NCI-H774 (cell line): ENCODE data around the gene KRT35.

Experiments used
- DNase-seq: peaks from one replicate; lab custom pipeline; 2025; lab: John Stamatoyannopoulos, UW

KRT35 gene

DNA sequence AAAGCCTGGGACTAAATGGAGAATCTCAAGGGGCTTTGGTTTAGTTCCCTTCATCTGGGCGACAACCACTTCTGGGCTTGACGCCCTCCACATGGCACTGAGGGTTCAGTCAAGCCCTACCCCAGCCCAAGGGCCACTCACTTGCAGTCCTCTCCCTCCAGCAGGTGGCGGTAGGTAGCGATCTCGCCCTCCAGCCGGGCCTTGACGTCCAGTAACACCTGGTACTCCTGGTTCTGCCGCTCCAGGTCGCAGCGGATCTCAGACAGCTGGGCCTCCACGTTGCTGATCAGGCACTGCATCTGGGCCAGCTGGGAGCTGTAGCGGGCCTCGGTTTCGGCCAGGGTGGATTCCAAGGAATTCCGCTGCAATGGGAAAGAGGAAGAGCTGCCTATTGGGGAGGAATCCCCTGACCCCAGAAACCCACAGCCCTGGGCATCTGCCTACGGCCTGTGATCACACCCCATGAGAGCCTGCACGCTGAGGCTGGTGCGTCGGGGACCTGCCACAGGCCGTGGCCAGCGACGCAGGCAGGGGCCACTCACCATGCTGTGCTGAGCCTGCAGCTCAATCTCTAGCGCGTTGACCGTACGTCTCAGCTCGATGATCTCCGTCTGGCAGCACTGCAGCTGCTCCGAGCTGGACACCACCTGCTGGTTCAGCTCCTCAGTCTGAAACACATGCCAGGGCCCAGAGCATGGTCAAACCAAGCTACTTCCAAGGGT lies 6.0 kb upstream of the KRT35 start:
- DNase-seq: no peak

DNA sequence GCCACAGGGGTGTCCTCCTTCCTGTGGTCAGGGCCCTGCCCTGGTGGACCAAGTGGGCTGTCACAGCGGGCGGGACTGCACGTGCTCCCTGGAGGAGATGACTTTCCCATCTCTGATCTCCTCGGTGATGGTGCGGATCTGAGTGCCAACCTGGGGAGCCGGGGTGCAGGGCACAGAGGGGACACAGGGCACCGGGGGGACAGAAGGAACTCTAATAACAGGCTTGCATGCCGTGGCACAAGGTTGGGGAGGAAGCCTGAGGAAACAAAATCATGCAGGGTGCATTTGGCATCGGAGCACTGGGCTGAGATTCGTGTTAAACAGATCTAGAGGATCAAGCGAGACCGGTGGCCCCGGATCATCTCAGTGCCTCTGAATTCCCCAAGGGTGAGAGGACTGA lies 5.4 kb upstream of the KRT35 start:
- no peak for DNase-seq

DNA sequence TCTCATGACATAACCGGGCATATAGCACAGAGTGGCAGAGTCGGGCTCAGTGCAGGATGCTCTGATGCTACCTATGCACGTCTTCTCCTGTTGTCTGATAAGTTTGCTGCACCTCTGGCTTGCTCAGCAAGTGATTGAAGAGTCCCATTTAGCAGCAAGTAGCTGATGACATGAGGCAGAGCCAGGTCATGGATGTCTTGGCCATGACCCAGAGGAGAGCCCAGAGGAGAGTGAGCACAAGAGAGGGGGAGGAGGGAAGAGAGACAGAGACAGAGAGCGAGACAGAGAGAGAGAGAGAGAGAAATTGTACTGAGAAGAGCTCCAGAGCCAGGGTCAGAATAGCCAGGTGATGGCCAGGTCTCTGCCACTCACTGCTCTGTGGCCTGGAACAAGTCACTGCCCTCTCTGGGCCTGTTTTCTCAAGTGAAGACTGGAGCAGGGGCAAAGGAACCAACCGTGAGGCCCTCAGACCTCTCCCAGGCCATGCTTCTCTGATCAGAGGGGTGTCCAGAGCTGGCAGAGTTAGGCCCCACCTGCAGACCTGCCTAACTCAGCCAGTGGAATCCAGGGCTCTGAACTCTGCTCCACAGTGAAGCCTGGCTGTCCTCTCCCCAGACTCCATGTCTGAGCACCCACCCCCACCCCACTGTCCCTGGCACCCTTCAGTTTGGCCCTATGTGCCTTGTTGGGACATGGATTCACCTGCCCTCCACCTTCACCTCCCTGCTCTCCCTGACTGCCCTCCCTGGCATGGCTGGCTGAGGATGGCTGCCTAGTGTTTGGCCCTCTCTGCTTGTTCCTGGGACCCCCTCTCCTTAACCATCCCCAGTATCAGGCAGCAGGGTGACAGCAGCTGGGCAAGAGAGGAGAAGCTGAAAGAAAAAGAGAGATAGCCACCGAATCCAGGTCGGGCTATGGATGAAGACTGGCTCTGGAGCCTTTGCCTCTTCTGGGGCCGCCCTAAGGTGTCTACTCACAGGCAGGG lies 4.3 kb upstream of the KRT35 start:
- DNase-seq: no peak

DNA sequence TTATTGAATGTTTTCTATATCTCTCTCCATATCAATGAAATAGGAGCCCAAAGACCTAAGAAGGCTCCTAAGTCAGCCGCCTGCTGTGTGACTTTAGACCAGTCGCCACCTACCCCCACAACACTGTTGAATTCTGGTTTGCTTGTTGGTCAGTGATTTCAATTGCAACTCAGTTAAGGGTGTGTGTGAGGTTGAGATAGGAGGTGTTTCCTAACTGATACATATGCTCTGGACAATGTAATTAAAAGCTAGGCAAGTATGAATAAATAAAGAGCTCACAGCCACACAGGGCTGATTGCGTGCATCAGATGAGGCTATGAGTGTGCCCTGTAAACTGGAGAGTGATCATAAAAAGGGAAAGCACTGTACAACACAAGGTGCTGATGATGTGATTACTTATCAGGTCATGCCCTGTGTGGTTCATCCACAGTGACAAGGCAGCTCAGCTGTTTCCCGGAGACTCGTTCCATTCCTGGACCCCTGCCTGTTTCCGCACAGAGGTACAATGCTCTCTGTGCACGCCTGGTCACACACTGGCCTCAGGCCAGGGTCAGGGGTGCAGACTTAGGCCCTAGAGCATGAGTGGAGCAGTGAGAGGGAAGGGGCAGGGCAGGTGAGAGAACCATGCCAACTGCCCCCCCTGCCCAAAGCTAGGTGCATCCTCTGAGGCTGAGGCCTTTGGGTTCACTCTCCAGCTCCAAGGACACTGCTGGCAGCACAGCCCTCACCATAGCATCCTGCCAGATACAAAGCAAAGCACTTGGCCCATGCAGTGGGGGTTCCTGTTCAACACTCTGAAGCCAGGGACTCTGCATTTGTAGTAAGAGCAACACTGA lies 3.3 kb upstream of the KRT35 start:
- DNase-seq: no peak

GRCh38 chr17:41483531-41483930 lies 2.6 kb upstream of the KRT35 start:
- no peak for DNase-seq

GRCh38 chr17:41480581-41480980 lies 370 bp downstream of the KRT35 start:
- DNase-seq: no peak

- DNase-seq: no peak
Measured at GRCh38 chr17:41480136-41480535, 815 bp downstream of the KRT35 start.

DNA sequence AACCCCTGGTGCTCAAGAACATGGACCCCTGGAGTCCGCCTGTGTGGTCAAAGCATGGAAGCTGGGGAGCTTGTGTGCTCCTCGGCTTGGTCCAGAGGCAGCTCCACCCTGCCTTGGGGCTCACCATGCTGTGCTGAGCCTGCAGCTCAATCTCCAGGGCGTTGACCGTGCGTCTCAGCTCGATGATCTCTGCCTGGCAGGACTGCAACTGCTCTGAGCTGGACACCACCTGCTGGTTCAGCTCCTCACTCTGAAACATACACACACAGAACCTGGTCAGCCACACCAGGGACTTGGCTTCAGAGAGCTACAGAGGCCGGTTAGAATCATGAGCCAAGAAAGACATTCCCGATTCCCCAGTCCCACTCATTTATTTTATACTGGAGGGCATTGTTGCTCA lies 2.7 kb downstream of the KRT35 start:
- no peak for DNase-seq

GRCh38 chr17:41476866-41477815 lies 3.8 kb downstream of the KRT35 start:
- no peak for DNase-seq

DNA sequence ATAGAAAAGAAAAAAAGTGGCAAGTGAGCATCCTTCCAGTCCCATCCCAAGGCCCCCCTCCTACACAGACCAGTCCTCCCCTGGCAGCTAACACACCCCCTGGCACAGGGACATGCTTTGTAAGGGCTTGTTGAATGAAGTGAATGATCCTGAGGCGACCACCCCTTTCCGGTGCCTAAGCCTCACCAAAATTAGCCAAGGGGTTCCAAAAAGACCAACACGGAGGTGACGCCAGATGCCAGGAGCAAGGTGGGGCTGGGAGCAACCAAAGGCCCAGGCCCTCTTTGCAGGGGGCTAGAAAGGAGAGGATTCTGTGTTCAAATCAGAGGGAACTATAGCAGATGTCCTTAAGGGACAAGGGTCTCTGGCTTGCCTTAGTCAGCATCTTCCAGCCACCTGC lies 5.5 kb downstream of the KRT35 start:
- no peak for DNase-seq

- no peak for DNase-seq
Measured at GRCh38 chr17:41474863-41475262, 6.1 kb downstream of the KRT35 start.

DNA sequence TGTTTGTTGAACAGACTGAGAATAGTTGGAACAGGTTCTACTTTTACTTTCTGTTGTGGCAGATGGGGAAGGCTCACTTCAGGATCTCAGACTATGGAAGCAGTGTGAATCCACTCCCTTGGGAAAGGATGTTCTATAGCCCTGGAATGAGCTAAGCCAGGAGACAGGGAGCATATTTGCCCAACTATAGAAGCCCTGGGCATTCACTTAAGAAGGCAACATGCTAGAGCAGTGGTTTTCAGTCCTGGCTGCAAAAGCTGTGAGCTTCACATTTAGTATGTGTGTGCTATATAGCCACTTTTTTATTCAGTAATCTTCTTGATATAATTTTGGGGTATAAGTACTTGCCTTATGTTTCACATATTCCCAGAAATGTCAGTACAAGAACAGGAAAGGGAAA lies 12.6 kb downstream of the KRT35 start:
- DNase-seq: no peak

GRCh38 chr17:41467561-41467960 lies 13.4 kb downstream of the KRT35 start:
- DNase-seq: no peak

DNA sequence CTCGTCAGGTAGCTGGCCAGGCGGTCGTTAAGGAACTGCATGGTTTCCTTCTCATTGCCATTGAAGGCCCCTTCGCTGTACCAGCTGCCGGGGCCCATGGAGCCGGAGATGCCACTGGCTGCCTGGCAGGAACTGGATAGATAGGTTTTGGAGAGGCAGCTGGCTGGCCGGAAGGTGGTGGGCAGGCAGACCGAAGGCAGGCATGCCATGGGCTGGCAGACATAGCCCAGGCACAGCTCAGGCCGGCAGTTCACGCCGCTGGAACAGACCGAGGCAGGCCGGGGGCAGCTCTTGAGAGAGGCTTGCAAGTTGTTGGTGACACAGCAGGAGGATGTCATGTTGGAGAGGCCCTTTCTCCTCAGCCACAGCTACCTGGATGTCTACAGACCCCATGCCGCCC lies 14.0 kb downstream of the KRT35 start, which contains the start of gene KRT32:
KRT32 (minus strand) TSS at position 399 of the 400 bp plus-strand sequence; CDS start at position 338, 61 bp downstream.
- DNase-seq: no peak

GRCh38 chr17:41464682-41465081 lies 16.3 kb downstream of the KRT35 start:
- DNase-seq: no peak

DNA sequence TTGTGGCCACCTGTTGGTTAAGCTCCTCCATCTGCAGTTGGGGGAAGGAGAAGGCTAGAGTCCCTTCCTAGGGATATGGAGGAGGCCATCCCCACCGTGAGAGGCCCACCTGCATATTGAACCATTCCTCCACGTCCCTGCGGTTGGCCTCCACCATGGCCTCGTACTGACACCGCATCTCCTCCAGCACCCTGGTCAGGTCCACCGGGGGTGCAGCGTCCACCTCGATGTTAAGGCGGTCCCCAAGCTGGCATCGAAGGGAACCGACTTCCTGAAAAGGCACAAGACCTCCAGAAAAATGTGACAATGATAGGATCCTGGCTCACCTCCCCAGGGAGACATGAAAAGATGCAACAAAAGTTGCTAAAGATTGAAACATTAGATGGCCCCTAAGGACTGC lies 16.8 kb downstream of the KRT35 start:
- DNase-seq: no peak

- DNase-seq: no peak
Measured at GRCh38 chr17:41463746-41464145, 17.2 kb downstream of the KRT35 start.

DNA sequence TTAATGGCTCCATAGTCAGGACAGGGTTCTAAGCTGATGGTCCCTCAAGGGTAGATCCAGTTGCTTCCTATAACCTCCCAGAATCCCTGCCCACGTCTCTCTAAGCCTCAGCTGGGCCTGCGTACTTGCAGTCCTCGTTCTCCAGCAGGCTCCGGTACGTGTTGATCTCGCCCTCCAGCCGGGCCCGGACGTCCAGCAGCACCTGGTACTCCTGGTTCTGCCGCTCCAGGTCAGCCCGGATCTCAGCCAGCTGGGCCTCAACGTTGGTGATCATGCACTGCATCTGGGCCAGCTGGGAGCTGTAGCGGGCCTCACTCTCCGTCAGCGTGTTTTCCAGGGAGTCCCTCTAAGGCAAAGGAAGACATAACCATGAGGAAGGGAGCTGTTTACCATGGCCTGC lies 18.2 kb downstream of the KRT35 start:
- DNase-seq: no peak

DNA sequence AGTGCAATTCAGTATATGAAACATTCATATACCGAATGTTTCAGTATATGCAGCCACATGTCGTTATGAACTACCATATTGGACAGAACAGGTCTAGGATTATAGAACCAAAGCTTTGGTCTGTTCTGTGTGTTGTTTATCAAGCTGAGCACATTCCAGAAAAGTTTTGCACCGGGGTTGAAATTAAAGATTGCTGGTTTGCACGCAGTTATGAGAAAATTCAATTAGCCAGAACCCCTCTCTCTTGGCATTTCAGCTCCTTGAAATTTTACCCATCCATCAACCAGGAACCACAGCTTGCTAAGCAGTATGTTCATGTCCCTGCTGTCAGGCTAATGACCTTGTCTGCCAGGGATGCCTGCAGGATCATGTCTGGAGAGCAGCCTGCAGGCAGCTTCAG lies 23.3 kb downstream of the KRT35 start:
- no peak for DNase-seq

DNA sequence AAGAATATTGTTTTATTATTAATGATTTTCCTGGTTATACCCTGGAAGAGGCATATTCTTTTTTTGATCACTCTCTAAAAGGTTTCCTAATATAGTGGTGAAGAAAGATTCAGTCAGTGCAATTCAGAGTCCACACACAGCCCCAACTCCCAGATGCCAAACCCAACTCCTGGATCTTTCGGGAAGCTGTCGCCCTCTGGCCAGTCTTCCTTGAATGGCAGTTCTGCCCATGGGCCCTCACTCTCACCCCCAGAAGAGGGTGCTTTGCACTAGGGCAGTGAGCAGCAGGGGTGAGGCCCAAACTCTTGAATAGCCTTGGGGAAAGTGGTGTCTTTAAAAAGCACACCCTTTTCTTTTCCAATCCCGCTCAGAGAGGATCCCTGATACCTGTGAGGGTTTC lies 24.7 kb downstream of the KRT35 start:
- DNase-seq: no peak

- DNase-seq: no peak
Measured at GRCh38 chr17:41455236-41455635, 25.7 kb downstream of the KRT35 start.
